ENCODE results near the gene MED25. TPM values are rescaled to one million over a fixed set of nuclear protein-coding genes. Genes with fewer than 3 reads are reported as not detected.

Gene MED25
- total RNA-seq, 1 donor from 2014 or later, result 40.1 TPM

DNA sequence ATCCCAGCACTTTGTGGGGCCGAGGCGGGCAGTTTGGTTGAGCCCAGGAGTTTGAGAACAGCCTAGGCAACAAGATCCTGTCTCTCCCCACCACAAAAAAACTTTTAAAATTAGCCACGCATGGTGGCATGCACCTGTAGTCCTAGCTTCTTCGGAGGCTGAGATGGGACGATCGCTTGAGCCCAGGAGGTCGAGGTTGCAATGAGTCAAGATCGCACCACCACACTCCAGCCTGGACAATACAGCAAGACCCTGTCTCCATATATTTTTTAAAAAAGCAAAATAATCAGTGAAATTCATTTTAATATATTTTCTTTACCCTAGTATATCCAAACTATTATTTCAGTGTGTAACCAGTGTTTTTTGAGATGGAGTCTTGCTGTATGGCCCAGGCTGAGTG is 43.1 kb upstream of the MED25 start:
- TF ChIP-seq, protein P1, sequence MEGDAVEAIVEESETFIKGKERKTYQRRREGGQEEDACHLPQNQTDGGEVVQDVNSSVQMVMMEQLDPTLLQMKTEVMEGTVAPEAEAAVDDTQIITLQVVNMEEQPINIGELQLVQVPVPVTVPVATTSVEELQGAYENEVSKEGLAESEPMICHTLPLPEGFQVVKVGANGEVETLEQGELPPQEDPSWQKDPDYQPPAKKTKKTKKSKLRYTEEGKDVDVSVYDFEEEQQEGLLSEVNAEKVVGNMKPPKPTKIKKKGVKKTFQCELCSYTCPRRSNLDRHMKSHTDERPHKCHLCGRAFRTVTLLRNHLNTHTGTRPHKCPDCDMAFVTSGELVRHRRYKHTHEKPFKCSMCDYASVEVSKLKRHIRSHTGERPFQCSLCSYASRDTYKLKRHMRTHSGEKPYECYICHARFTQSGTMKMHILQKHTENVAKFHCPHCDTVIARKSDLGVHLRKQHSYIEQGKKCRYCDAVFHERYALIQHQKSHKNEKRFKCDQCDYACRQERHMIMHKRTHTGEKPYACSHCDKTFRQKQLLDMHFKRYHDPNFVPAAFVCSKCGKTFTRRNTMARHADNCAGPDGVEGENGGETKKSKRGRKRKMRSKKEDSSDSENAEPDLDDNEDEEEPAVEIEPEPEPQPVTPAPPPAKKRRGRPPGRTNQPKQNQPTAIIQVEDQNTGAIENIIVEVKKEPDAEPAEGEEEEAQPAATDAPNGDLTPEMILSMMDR (IDR thresholded peaks at IDR 0.05), result no peak
- Mint-ChIP-seq H3K4me3 (ENCODE audit: unreplicated experiment) (no peak overlapping the region), H3K36me3 (ENCODE audit: low read depth) (peaks cover 3% of the 10 kb centered on the region), H3K9me3 (ENCODE audit: low read depth) (no peaks in the 10 kb centered on the region), H3K27ac (ENCODE audit: unreplicated experiment) (no peak overlapping the region), H3K27me3 (ENCODE audit: low read depth) (no peaks in the 10 kb centered on the region), H3K4me1 (ENCODE audit: low read depth) (peaks cover 13% of the 10 kb centered on the region)
- no peak for DNase-seq (ENCODE audit: low spot score)

GRCh38 chr19:49775742-49776370 is 42.2 kb upstream of the MED25 start:
- peaks cover 3% of the 10 kb centered on the region for H3K36me3 Mint-ChIP-seq (ENCODE audit: low read depth)
- no peaks in the 10 kb centered on the region for H3K9me3 Mint-ChIP-seq (ENCODE audit: low read depth)
- H3K27ac Mint-ChIP-seq (ENCODE audit: unreplicated experiment), result no peak overlapping the region
- H3K27me3 Mint-ChIP-seq (ENCODE audit: low read depth), result no peaks in the 10 kb centered on the region
- TF ChIP-seq, protein P1 (IDR thresholded peaks at IDR 0.05), result no peak
- no peak for DNase-seq (ENCODE audit: low spot score)
- H3K4me3 Mint-ChIP-seq (ENCODE audit: unreplicated experiment), result no peak overlapping the region
- H3K4me1 Mint-ChIP-seq (ENCODE audit: low read depth), result peaks cover 13% of the 10 kb centered on the region

- Mint-ChIP-seq H3K36me3 (ENCODE audit: low read depth) (peaks cover 3% of the 10 kb centered on the region), H3K9me3 (ENCODE audit: low read depth) (no peaks in the 10 kb centered on the region), H3K4me3 (ENCODE audit: unreplicated experiment) (no peak overlapping the region), H3K27ac (ENCODE audit: unreplicated experiment) (no peak overlapping the region), H3K4me1 (ENCODE audit: low read depth) (peaks cover 12% of the 10 kb centered on the region), H3K27me3 (ENCODE audit: low read depth) (no peaks in the 10 kb centered on the region)
- TF ChIP-seq, protein P1 (IDR thresholded peaks at IDR 0.05), result no peak
- no peak for DNase-seq (ENCODE audit: low spot score)
Measured at GRCh38 chr19:49776371-49776764, 41.7 kb upstream of the MED25 start.

DNA sequence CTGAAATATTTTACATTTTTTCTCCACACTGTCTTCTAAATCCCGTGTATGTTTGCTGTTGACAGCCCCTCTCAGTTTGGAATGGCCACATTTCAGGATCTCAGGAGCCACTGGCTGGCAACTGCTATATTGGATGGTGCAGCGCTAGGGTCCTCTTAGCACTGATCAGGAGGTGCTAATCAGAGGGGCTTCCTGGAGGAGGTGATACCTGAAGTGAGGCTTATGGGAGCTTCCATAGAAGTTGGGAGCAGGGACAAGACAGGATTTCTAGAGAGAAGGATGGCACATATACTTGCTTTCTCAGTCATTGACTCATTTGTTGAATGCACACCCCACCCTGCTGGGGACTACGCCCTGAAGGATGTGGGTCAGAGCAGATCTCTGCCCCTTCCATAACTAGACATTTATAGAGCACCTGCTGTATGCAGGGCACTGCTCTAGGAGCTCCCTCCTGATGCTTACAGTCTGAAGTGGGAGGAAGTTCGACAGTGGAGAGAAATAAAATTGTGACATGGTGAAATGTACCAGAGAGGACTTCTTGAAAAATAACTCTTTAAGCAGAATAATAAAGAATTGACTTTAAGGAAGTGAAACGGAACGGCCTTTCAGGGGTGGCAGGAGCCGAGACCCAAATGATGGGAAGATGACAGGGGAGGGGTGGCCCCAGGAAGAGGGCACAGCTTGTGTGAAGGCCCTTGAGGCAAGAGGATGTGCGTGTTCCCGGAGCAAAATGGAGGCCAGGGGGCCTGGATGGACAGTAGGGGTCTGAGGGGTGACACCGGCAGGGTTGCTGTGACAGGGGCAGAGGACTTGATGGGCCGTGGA is 38.1 kb upstream of the MED25 start:
- DNase-seq (ENCODE audit: low spot score), result no peak
- no peak overlapping the region for H3K4me3 Mint-ChIP-seq (ENCODE audit: unreplicated experiment)
- TF ChIP-seq, protein P1 (IDR thresholded peaks at IDR 0.05), result no peak
- H3K9me3 Mint-ChIP-seq (ENCODE audit: low read depth), result no peaks in the 10 kb centered on the region
- no peaks in the 10 kb centered on the region for H3K4me1 Mint-ChIP-seq (ENCODE audit: low read depth)
- peak overlapping the region; percentile 36 for H3K27ac Mint-ChIP-seq (ENCODE audit: unreplicated experiment)
- H3K27me3 Mint-ChIP-seq (ENCODE audit: low read depth), result no peaks in the 10 kb centered on the region
- peaks cover 14% of the 10 kb centered on the region for H3K36me3 Mint-ChIP-seq (ENCODE audit: low read depth)

DNA sequence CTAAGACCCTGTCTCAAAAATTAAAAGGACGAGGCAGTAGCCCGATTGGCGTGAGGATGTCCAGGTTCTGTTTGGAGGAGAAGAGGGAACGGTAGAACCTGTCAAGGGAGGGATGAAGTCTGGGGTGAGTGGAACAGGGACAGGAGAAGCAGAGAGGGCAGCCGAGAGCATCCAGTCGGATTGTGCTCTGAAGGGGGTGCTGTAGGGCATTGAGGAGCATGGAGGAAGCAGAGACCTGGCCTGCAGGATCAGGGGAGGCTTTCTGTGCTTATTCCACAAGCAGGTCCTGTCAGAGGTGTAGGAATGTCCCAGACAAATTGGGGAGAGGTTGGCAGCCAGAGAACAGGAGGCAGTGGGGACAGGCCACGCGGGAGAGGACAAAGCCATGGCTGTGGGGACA is 37.2 kb upstream of the MED25 start:
- peaks cover 19% of the 10 kb centered on the region for H3K36me3 Mint-ChIP-seq (ENCODE audit: low read depth)
- DNase-seq (ENCODE audit: low spot score), result no peak
- H3K9me3 Mint-ChIP-seq (ENCODE audit: low read depth), result no peaks in the 10 kb centered on the region
- TF ChIP-seq, protein P1 (IDR thresholded peaks at IDR 0.05), result no peak
- no peak overlapping the region for H3K4me3 Mint-ChIP-seq (ENCODE audit: unreplicated experiment)
- no peaks in the 10 kb centered on the region for H3K27me3 Mint-ChIP-seq (ENCODE audit: low read depth)
- H3K27ac Mint-ChIP-seq (ENCODE audit: unreplicated experiment), result peak overlapping the region; percentile 65
- peaks cover 3% of the 10 kb centered on the region for H3K4me1 Mint-ChIP-seq (ENCODE audit: low read depth)
